ENCODE results near the gene NEAT1.

The NEAT1 gene

GRCh38 chr11:65434057-65434666 is 11.6 kb downstream of the NEAT1 start:
- Histone ChIP-seq H3K4me1 (ENCODE audit: low read length) (peaks cover 34% of the 10 kb centered on the region), H3K27ac (ENCODE audit: low read length) (no peak overlapping the region), H3K27me3 (ENCODE audit: low read depth, low read length) (no peaks in the 10 kb centered on the region), H3K4me2 (ENCODE audit: low read length) (no peak overlapping the region), H3K9me3 (ENCODE audit: insufficient read depth, low read length) (no peaks in the 10 kb centered on the region), H2AFZ (ENCODE audit: low read depth, low read length) (no peak overlapping the region), H3K9ac (ENCODE audit: low read length) (no peak overlapping the region), H3K4me3 (ENCODE audit: low read length) (no peak overlapping the region), H3K36me3 (replicated peaks; ENCODE audit: low read depth, low read length) (peaks cover 73% of the 10 kb centered on the region), H3K79me2 (ENCODE audit: low read length) (peaks cover 70% of the 10 kb centered on the region), H4K20me1 (ENCODE audit: insufficient read depth, low read length) (peaks cover 96% of the 10 kb centered on the region)
- TF ChIP-seq CTCF (IDR thresholded peaks at IDR 0.05; ENCODE audit: low read depth, low read length) (no peak), EZH2phosphoT487 (IDR thresholded peaks at IDR 0.05; ENCODE audit: low read depth) (no peak)

GRCh38 chr11:65434667-65435410 is 12.2 kb downstream of the NEAT1 start:
- Histone ChIP-seq H4K20me1 (ENCODE audit: insufficient read depth, low read length) (peaks cover 96% of the 10 kb centered on the region), H3K4me3 (ENCODE audit: low read length) (no peak overlapping the region), H3K36me3 (replicated peaks; ENCODE audit: low read depth, low read length) (peaks cover 78% of the 10 kb centered on the region), H3K79me2 (ENCODE audit: low read length) (peaks cover 65% of the 10 kb centered on the region), H3K9me3 (ENCODE audit: insufficient read depth, low read length) (no peaks in the 10 kb centered on the region), H2AFZ (ENCODE audit: low read depth, low read length) (no peak overlapping the region), H3K27ac (ENCODE audit: low read length) (no peak overlapping the region), H3K4me1 (ENCODE audit: low read length) (peaks cover 34% of the 10 kb centered on the region), H3K9ac (ENCODE audit: low read length) (no peak overlapping the region), H3K4me2 (ENCODE audit: low read length) (no peak overlapping the region), H3K27me3 (ENCODE audit: low read depth, low read length) (no peaks in the 10 kb centered on the region)
- no peak for TF ChIP-seq EZH2phosphoT487 (IDR thresholded peaks at IDR 0.05; ENCODE audit: low read depth)
- TF ChIP-seq CTCF (IDR thresholded peaks at IDR 0.05; ENCODE audit: low read depth, low read length) = no peak

- peaks cover 80% of the 10 kb centered on the region for H3K36me3 ChIP-seq (replicated peaks; ENCODE audit: low read depth, low read length)
- no peak overlapping the region for H3K27ac ChIP-seq (ENCODE audit: low read length)
- H3K4me1 ChIP-seq (ENCODE audit: low read length) = peaks cover 34% of the 10 kb centered on the region
These were observed 12.9 kb downstream of the NEAT1 start for GRCh38 chr11:65435411-65435931.

More at GRCh38 chr11:65435411-65435931, 12.9 kb downstream of the NEAT1 start:
- Histone ChIP-seq H3K9ac (ENCODE audit: low read length) (no peak overlapping the region), H3K9me3 (ENCODE audit: insufficient read depth, low read length) (no peaks in the 10 kb centered on the region), H2AFZ (ENCODE audit: low read depth, low read length) (no peak overlapping the region), H4K20me1 (ENCODE audit: insufficient read depth, low read length) (peaks cover 96% of the 10 kb centered on the region), H3K4me3 (ENCODE audit: low read length) (no peak overlapping the region), H3K27me3 (ENCODE audit: low read depth, low read length) (no peaks in the 10 kb centered on the region), H3K4me2 (ENCODE audit: low read length) (no peak overlapping the region), H3K79me2 (ENCODE audit: low read length) (peaks cover 62% of the 10 kb centered on the region)
- TF ChIP-seq EZH2phosphoT487 (IDR thresholded peaks at IDR 0.05; ENCODE audit: low read depth) (no peak), CTCF (IDR thresholded peaks at IDR 0.05; ENCODE audit: low read depth, low read length) (no peak)
